ENCODE data around the gene ZNF281.

Gene ZNF281

GRCh38 chr1:200381256-200381984, 28.4 kb downstream of the ZNF281 start:
- DNase-seq (ENCODE audit: insufficient read length, low spot score) (no peak), FAIRE-seq (no peak)
- TF ChIP-seq TAF1 (IDR thresholded peaks at IDR 0.05; ENCODE audit: low read depth, low read length) (no peak), POLR2A (IDR thresholded peaks at IDR 0.05; ENCODE audit: low read depth, low read length) (no peak), POLR2AphosphoS5 (IDR thresholded peaks at IDR 0.05; ENCODE audit: low read depth, low read length) (no peak), POU2F2 (IDR thresholded peaks at IDR 0.05; ENCODE audit: low read depth, low read length) (no peak), PAX5 (IDR thresholded peaks at IDR 0.05; ENCODE audit: insufficient read depth, low read length, severe bottlenecking) (no peak), SPI1 (IDR thresholded peaks at IDR 0.05; ENCODE audit: low read depth, low read length) (no peak)

GRCh38 chr1:200380589-200381021, 29.2 kb downstream of the ZNF281 start:
- FAIRE-seq = peak; percentile 54
- DNase-seq (ENCODE audit: insufficient read length, low spot score) = no peak
- peak; percentile 62; the same call in 1 of the 2 replicates for TF ChIP-seq POU2F2 (IDR thresholded peaks at IDR 0.05; ENCODE audit: low read depth, low read length)
- no peak for TF ChIP-seq PAX5 (IDR thresholded peaks at IDR 0.05; ENCODE audit: insufficient read depth, low read length, severe bottlenecking)
- no peak for TF ChIP-seq POLR2A (IDR thresholded peaks at IDR 0.05; ENCODE audit: low read depth, low read length)

- TF ChIP-seq POLR2A (IDR thresholded peaks at IDR 0.05; ENCODE audit: low read depth, low read length) (no peak), POLR2AphosphoS5 (IDR thresholded peaks at IDR 0.05; ENCODE audit: low read depth, low read length) (no peak), TAF1 (IDR thresholded peaks at IDR 0.05; ENCODE audit: low read depth, low read length) (no peak), POU2F2 (IDR thresholded peaks at IDR 0.05; ENCODE audit: low read depth, low read length) (no peak), PAX5 (IDR thresholded peaks at IDR 0.05; ENCODE audit: insufficient read depth, low read length, severe bottlenecking) (no peak), SPI1 (IDR thresholded peaks at IDR 0.05; ENCODE audit: low read depth, low read length) (no peak)
- FAIRE-seq = no peak
Measured at GRCh38 chr1:200379940-200380588, 29.8 kb downstream of the ZNF281 start.

GRCh38 chr1:200379432-200379757, 30.4 kb downstream of the ZNF281 start:
- TF ChIP-seq POU2F2 (IDR thresholded peaks at IDR 0.05; ENCODE audit: low read depth, low read length) (no peak), TAF1 (IDR thresholded peaks at IDR 0.05; ENCODE audit: low read depth, low read length) (no peak), SPI1 (IDR thresholded peaks at IDR 0.05; ENCODE audit: low read depth, low read length) (no peak), PAX5 (IDR thresholded peaks at IDR 0.05; ENCODE audit: insufficient read depth, low read length, severe bottlenecking) (no peak), POLR2AphosphoS5 (IDR thresholded peaks at IDR 0.05; ENCODE audit: low read depth, low read length) (no peak), POLR2A (IDR thresholded peaks at IDR 0.05; ENCODE audit: low read depth, low read length) (no peak)
- FAIRE-seq (no peak), DNase-seq (ENCODE audit: insufficient read length, low spot score) (no peak)

More at GRCh38 chr1:200379940-200380588, 29.8 kb downstream of the ZNF281 start:
- no peak for DNase-seq (ENCODE audit: insufficient read length, low spot score)

- DNase-seq (ENCODE audit: insufficient read length, low spot score) = no peak
- TF ChIP-seq POLR2A (IDR thresholded peaks at IDR 0.05; ENCODE audit: low read depth, low read length) (no peak), POLR2AphosphoS5 (IDR thresholded peaks at IDR 0.05; ENCODE audit: low read depth, low read length) (no peak), PAX5 (IDR thresholded peaks at IDR 0.05; ENCODE audit: insufficient read depth, low read length, severe bottlenecking) (no peak), SPI1 (IDR thresholded peaks at IDR 0.05; ENCODE audit: low read depth, low read length) (no peak), TAF1 (IDR thresholded peaks at IDR 0.05; ENCODE audit: low read depth, low read length) (no peak), POU2F2 (IDR thresholded peaks at IDR 0.05; ENCODE audit: low read depth, low read length) (no peak)
- no peak for FAIRE-seq
Measured at GRCh38 chr1:200378096-200378495, 31.7 kb downstream of the ZNF281 start.

- DNase-seq (ENCODE audit: insufficient read length, low spot score) = no peak
- no peak for FAIRE-seq
- TF ChIP-seq POU2F2 (IDR thresholded peaks at IDR 0.05; ENCODE audit: low read depth, low read length) (no peak), POLR2AphosphoS5 (IDR thresholded peaks at IDR 0.05; ENCODE audit: low read depth, low read length) (no peak), TAF1 (IDR thresholded peaks at IDR 0.05; ENCODE audit: low read depth, low read length) (no peak), POLR2A (IDR thresholded peaks at IDR 0.05; ENCODE audit: low read depth, low read length) (no peak), SPI1 (IDR thresholded peaks at IDR 0.05; ENCODE audit: low read depth, low read length) (no peak), PAX5 (IDR thresholded peaks at IDR 0.05; ENCODE audit: insufficient read depth, low read length, severe bottlenecking) (no peak)
Measured at GRCh38 chr1:200376528-200376927, 33.3 kb downstream of the ZNF281 start.

- FAIRE-seq = no peak
Measured at GRCh38 chr1:200374569-200375295, 35.1 kb downstream of the ZNF281 start.

GRCh38 chr1:200373811-200374231, 36.0 kb downstream of the ZNF281 start:
- TF ChIP-seq POLR2AphosphoS5 (IDR thresholded peaks at IDR 0.05; ENCODE audit: low read depth, low read length) (no peak), POU2F2 (IDR thresholded peaks at IDR 0.05; ENCODE audit: low read depth, low read length) (no peak), TAF1 (IDR thresholded peaks at IDR 0.05; ENCODE audit: low read depth, low read length) (no peak), POLR2A (IDR thresholded peaks at IDR 0.05; ENCODE audit: low read depth, low read length) (no peak), SPI1 (IDR thresholded peaks at IDR 0.05; ENCODE audit: low read depth, low read length) (no peak), PAX5 (IDR thresholded peaks at IDR 0.05; ENCODE audit: insufficient read depth, low read length, severe bottlenecking) (no peak)
- DNase-seq (ENCODE audit: insufficient read length, low spot score) (no peak), FAIRE-seq (no peak)

More at GRCh38 chr1:200374569-200375295, 35.1 kb downstream of the ZNF281 start:
- DNase-seq (ENCODE audit: insufficient read length, low spot score) = no peak
- no peak for TF ChIP-seq TAF1 (IDR thresholded peaks at IDR 0.05; ENCODE audit: low read depth, low read length)

GRCh38 chr1:200372885-200373181, 37.0 kb downstream of the ZNF281 start:
- no peak for TF ChIP-seq POU2F2 (IDR thresholded peaks at IDR 0.05; ENCODE audit: low read depth, low read length)
- DNase-seq (ENCODE audit: insufficient read length, low spot score) = no peak
- no peak for FAIRE-seq

Data from GM12891 (cell line).